GM12878 (cell line): ENCODE data around the gene SP110. TPM values are rescaled to one million over a fixed set of nuclear protein-coding genes. Genes with fewer than 3 reads are reported as not detected.

ENCODE experiments used
- CHD2 ChIP-seq: IDR thresholded peaks from 2 replicates; pipeline ENCODE4 v1.6.1; 2011; ENCODE audit warnings: low read depth, low read length, improper control_type of control experiment, borderline replicate concordance
- EP300 ChIP-seq, 2 experiments: fragments of 150-350 bp in 1 of 2; IDR thresholded peaks; 2 replicates each; pipeline ENCODE4 v1.6.1; 2011 to 2012; ENCODE audit warnings: low read depth in 2 of 2, low read length in 2 of 2, borderline replicate concordance in 1 of 2, improper control_type of control experiment in 1 of 2, inconsistent platforms in 1 of 2; ENCODE audit not compliant: control insufficient read depth in 1 of 2
- EZH2 ChIP-seq: IDR thresholded peaks from 2 replicates; pipeline ENCODE4 v1.6.1; 2012; ENCODE audit warnings: low read depth, mild to moderate bottlenecking, control low read depth, inconsistent platforms, low read length, borderline replicate concordance; ENCODE audit not compliant: control insufficient read depth
- MEF2A ChIP-seq: IDR thresholded peaks from 2 replicates; pipeline ENCODE4 v1.6.1; 2011; ENCODE audit warnings: low read depth, mild to moderate bottlenecking, low read length, moderate library complexity; ENCODE audit not compliant: insufficient read depth
- MEF2B ChIP-seq: fragments of 450-650 bp; IDR thresholded peaks from 2 replicates; pipeline ENCODE4 v1.6.1; 2018; ENCODE audit warnings: mild to moderate bottlenecking, moderate library complexity; ENCODE audit not compliant: partially characterized antibody, poor library complexity, severe bottlenecking
- MTA2 ChIP-seq: fragments of 450-650 bp; IDR thresholded peaks from 2 replicates; pipeline ENCODE4 v1.6.1; 2016; ENCODE audit warnings: low read depth, mild to moderate bottlenecking, moderate library complexity
- MYB ChIP-seq: fragments of 150-350 bp; IDR thresholded peaks from 2 replicates; pipeline ENCODE4 v1.6.1; 2014; ENCODE audit warnings: mild to moderate bottlenecking, low read depth, low read length, borderline replicate concordance
- NR2C2 ChIP-seq: IDR thresholded peaks from 2 replicates; pipeline ENCODE4 v1.6.1; 2011; ENCODE audit warnings: borderline replicate concordance, low read depth; ENCODE audit not compliant: control insufficient read depth, insufficient read length
- PAX5 ChIP-seq: IDR thresholded peaks from 2 replicates; pipeline ENCODE4 v1.6.1; 2011; ENCODE audit warnings: low read depth, low read length, borderline replicate concordance
- PAX8 ChIP-seq: fragments of 450-650 bp; IDR thresholded peaks from 2 replicates; pipeline ENCODE4 v1.6.1; 2017; ENCODE audit warnings: mild to moderate bottlenecking, moderate library complexity
- POU2F2 ChIP-seq: IDR thresholded peaks from 3 replicates; pipeline ENCODE4 v1.6.1; 2011; ENCODE audit warnings: low read depth, mild to moderate bottlenecking, low read length, borderline replicate concordance
- RCOR1 ChIP-seq: conservative IDR thresholded peaks from 2 replicates; pipeline ENCODE4 v1.6.1; 2012; ENCODE audit warnings: low read depth, low read length, improper control_type of control experiment
- RUNX3 ChIP-seq: IDR thresholded peaks from 2 replicates; pipeline ENCODE4 v1.6.1; 2012; ENCODE audit warnings: low read length, inconsistent platforms
- SMAD1 ChIP-seq: fragments of 450-650 bp; IDR thresholded peaks from 2 replicates; pipeline ENCODE4 v1.6.1; 2018; ENCODE audit warnings: mild to moderate bottlenecking, low read depth; ENCODE audit not compliant: partially characterized antibody
- SREBF2 ChIP-seq: IDR thresholded peaks from 2 replicates; pipeline ENCODE4 v1.6.1; 2012; ENCODE audit warnings: mild to moderate bottlenecking, low read length
- polyA plus RNA-seq, 11 experiments: library from polyadenylated mRNA; depleted of rRNA in 4 of 11; unstranded in 6 of 11; stranded (reverse) in 5 of 11; fragments of >200 nt; fragmentation: Nextera tagmentation in 4 of 11; fragmentation: Illumina TruSeq in 1 of 11; extraction: Ambion mirVana in 4 of 11; extraction: Trizol in 1 of 11; gene quantifications; 1 replicate in 1 of 11; 2 replicates in 10 of 11; pipeline versions ENCODE4 v1.2.1 to v1.2.3, GENCODE V29; 2011 to 2016; ENCODE audit warnings: inconsistent platforms in 2 of 11, missing spikeins in 2 of 11, low read depth in 1 of 11
- total RNA-seq, 4 experiments: library from RNA; depleted of rRNA in 3 of 4; stranded (reverse); fragments of >200 nt in 3 of 4; fragmentation: Illumina TruSeq in 1 of 4; extraction: Trizol in 1 of 4; gene quantifications; 2 replicates each; pipeline versions ENCODE4 v1.2.1 to v1.2.3, GENCODE V29; 2013 to 2021
- TF ChIP-seq, protein P1 (sequence below): fragments of 450-650 bp; IDR thresholded peaks from 2 replicates; pipeline ENCODE4 v1.6.1; 2016; ENCODE audit warnings: mild to moderate bottlenecking
- TF ChIP-seq, protein P2 (sequence below): fragments of 450-650 bp; IDR thresholded peaks from 2 replicates; pipeline ENCODE4 v1.6.1; 2014; ENCODE audit warnings: mild to moderate bottlenecking
- TF ChIP-seq, protein P3 (sequence below): fragments of 450-650 bp; IDR thresholded peaks from 2 replicates; pipeline ENCODE4 v1.6.1; 2018; ENCODE audit warnings: borderline replicate concordance, mild to moderate bottlenecking; ENCODE audit not compliant: partially characterized antibody
- TF ChIP-seq, protein P4 (sequence below): fragments of 450-650 bp; IDR thresholded peaks from 2 replicates; pipeline ENCODE4 v1.6.1; 2017; ENCODE audit warnings: borderline replicate concordance
- TF ChIP-seq, protein P5 (sequence below): fragments of 450-650 bp; formaldehyde crosslinking; IDR thresholded peaks from 2 replicates; pipeline ENCODE4 v1.5.0; 2022; ENCODE audit warnings: mild to moderate bottlenecking, missing genetic modification characterization

Gene SP110
- total and polyA plus RNA-seq, 10 of the 15 experiments (the other 5 are each of a cell fraction or from before 2014, with no cell fraction given) = 81.2 to 149 (median 100) TPM

DNA sequence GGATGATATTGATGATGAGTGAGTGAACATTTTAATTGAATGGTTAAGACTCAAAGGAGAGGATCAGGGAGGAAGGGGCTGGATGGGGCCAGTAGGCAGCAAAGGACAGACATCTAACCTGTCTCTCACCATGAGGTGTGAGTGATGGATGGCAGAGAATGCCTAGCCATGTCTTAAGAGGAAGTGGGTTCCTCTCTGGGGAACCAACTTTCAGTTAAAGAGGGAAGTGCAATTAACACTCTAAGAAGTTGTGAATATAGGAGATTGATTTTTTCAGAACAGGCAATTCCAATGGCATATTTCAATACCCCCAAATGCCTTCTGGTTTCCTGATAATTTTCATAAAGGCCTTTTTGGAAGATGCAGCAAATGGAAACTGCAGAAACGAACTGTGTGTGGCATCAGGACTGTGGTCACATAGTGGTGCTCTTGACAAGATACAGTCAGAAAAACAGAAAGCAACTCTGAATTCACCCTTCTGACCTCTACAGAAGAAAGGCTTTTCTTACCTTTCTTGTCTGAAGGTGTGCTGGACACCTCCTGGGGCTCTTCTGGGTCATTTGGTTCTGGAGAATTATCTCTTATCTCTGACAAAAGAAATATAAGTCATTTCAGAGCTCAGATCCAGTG lies 10.2 kb downstream of the SP110 start (continued):
- TF ChIP-seq, protein P1, sequence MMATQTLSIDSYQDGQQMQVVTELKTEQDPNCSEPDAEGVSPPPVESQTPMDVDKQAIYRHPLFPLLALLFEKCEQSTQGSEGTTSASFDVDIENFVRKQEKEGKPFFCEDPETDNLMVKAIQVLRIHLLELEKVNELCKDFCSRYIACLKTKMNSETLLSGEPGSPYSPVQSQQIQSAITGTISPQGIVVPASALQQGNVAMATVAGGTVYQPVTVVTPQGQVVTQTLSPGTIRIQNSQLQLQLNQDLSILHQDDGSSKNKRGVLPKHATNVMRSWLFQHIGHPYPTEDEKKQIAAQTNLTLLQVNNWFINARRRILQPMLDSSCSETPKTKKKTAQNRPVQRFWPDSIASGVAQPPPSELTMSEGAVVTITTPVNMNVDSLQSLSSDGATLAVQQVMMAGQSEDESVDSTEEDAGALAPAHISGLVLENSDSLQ = peak; percentile 93
- TF ChIP-seq SMAD1 (no peak), MEF2A (no peak), POU2F2 (no peak), PAX8 (no peak), EP300 (IDR thresholded peaks at IDR 0.05; ENCODE audit: borderline replicate concordance in 1 of 2, control insufficient read depth in 1 of 2, low read depth in 2 of 2, low read length in 2 of 2) (peak in 1 of 2 experiments; percentile 84; a peak in 2 of 4 replicates), RCOR1 (no peak), MEF2B (peak; percentile 91), MTA2 (peak; percentile 87), NR2C2 (no peak), EZH2 (no peak), CHD2 (no peak), MYB (no peak), PAX5 (0 out of 2 replicates have a peak, but pooled peaks have one; percentile 26), SREBF2 (no peak), RUNX3 (peak; percentile 50)
- TF ChIP-seq, protein P2, sequence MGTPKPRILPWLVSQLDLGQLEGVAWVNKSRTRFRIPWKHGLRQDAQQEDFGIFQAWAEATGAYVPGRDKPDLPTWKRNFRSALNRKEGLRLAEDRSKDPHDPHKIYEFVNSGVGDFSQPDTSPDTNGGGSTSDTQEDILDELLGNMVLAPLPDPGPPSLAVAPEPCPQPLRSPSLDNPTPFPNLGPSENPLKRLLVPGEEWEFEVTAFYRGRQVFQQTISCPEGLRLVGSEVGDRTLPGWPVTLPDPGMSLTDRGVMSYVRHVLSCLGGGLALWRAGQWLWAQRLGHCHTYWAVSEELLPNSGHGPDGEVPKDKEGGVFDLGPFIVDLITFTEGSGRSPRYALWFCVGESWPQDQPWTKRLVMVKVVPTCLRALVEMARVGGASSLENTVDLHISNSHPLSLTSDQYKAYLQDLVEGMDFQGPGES = no peak
- TF ChIP-seq, protein P3, sequence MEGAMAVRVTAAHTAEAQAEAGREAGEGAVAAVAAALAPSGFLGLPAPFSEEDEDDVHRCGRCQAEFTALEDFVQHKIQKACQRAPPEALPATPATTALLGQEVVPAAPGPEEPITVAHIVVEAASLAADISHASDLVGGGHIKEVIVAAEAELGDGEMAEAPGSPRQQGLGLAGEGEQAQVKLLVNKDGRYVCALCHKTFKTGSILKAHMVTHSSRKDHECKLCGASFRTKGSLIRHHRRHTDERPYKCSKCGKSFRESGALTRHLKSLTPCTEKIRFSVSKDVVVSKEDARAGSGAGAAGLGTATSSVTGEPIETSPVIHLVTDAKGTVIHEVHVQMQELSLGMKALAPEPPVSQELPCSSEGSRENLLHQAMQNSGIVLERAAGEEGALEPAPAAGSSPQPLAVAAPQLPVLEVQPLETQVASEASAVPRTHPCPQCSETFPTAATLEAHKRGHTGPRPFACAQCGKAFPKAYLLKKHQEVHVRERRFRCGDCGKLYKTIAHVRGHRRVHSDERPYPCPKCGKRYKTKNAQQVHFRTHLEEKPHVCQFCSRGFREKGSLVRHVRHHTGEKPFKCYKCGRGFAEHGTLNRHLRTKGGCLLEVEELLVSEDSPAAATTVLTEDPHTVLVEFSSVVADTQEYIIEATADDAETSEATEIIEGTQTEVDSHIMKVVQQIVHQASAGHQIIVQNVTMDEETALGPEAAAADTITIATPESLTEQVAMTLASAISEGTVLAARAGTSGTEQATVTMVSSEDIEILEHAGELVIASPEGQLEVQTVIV = no peak
- TF ChIP-seq, protein P4, sequence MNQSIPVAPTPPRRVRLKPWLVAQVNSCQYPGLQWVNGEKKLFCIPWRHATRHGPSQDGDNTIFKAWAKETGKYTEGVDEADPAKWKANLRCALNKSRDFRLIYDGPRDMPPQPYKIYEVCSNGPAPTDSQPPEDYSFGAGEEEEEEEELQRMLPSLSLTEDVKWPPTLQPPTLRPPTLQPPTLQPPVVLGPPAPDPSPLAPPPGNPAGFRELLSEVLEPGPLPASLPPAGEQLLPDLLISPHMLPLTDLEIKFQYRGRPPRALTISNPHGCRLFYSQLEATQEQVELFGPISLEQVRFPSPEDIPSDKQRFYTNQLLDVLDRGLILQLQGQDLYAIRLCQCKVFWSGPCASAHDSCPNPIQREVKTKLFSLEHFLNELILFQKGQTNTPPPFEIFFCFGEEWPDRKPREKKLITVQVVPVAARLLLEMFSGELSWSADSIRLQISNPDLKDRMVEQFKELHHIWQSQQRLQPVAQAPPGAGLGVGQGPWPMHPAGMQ = no peak
- TF ChIP-seq, protein P5, sequence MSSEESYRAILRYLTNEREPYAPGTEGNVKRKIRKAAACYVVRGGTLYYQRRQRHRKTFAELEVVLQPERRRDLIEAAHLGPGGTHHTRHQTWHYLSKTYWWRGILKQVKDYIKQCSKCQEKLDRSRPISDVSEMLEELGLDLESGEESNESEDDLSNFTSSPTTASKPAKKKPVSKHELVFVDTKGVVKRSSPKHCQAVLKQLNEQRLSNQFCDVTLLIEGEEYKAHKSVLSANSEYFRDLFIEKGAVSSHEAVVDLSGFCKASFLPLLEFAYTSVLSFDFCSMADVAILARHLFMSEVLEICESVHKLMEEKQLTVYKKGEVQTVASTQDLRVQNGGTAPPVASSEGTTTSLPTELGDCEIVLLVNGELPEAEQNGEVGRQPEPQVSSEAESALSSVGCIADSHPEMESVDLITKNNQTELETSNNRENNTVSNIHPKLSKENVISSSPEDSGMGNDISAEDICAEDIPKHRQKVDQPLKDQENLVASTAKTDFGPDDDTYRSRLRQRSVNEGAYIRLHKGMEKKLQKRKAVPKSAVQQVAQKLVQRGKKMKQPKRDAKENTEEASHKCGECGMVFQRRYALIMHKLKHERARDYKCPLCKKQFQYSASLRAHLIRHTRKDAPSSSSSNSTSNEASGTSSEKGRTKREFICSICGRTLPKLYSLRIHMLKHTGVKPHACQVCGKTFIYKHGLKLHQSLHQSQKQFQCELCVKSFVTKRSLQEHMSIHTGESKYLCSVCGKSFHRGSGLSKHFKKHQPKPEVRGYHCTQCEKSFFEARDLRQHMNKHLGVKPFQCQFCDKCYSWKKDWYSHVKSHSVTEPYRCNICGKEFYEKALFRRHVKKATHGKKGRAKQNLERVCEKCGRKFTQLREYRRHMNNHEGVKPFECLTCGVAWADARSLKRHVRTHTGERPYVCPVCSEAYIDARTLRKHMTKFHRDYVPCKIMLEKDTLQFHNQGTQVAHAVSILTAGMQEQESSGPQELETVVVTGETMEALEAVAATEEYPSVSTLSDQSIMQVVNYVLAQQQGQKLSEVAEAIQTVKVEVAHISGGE (CRISPR knock-in tag) = no peak
